Vagina (tissue), 2 donors: ENCODE data around the gene GPR63.

ENCODE experiments used
- POLR2A ChIP-seq, 2 donors: fragments of 450-650 bp; IDR thresholded peaks; one replicate each; pipeline ENCODE4 v1.6.1; 2017; ENCODE audit warnings: antibody characterized with exemption in 2 of 2, mild to moderate bottlenecking in 2 of 2, moderate library complexity in 2 of 2
- POLR2AphosphoS5 ChIP-seq, 2 donors: sonication (generic); formaldehyde crosslinking; IDR thresholded peaks; one replicate each; pipeline ENCODE4 v1.9.0; 2017; ENCODE audit warnings: antibody characterized with exemption in 2 of 2, mild to moderate bottlenecking in 2 of 2, low read depth in 1 of 2; ENCODE audit not compliant: insufficient read depth in 1 of 2
- TF ChIP-seq, protein P1 (sequence below), 3 experiments: fragments of 450-650 bp in 2 of 3; fragments of 200-600 bp in 1 of 3; sonication (generic) in 1 of 3; IDR thresholded peaks; one replicate each; pipeline ENCODE4 v1.5.1; 2017 to 2019; ENCODE audit warnings: antibody characterized with exemption in 3 of 3, mild to moderate bottlenecking in 2 of 3, moderate library complexity in 2 of 3

DNA sequence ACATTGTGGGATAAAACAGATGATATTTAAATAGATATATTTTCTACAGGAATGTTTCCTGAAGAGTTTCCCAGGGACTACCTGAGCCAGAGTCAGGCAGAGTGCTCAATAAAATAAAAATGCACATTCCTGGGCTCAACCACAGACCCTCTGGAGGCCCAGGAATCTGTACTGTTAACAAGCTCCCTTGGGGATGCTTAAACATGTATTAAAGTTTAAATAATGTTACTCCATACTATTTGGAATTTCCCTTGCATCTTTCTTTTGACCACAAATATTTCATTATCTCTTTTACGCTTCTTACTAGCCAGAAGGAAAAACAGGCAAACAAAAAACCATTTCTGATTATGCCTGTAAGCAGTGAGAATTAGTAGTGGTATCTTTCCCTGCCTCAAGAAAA lies 42.3 kb downstream of the GPR63 start:
- TF ChIP-seq, protein P1, sequence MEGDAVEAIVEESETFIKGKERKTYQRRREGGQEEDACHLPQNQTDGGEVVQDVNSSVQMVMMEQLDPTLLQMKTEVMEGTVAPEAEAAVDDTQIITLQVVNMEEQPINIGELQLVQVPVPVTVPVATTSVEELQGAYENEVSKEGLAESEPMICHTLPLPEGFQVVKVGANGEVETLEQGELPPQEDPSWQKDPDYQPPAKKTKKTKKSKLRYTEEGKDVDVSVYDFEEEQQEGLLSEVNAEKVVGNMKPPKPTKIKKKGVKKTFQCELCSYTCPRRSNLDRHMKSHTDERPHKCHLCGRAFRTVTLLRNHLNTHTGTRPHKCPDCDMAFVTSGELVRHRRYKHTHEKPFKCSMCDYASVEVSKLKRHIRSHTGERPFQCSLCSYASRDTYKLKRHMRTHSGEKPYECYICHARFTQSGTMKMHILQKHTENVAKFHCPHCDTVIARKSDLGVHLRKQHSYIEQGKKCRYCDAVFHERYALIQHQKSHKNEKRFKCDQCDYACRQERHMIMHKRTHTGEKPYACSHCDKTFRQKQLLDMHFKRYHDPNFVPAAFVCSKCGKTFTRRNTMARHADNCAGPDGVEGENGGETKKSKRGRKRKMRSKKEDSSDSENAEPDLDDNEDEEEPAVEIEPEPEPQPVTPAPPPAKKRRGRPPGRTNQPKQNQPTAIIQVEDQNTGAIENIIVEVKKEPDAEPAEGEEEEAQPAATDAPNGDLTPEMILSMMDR (IDR thresholded peaks at IDR 0.05) = no peak
- TF ChIP-seq POLR2A (IDR thresholded peaks at IDR 0.05) (no peak), POLR2AphosphoS5 (IDR thresholded peaks at IDR 0.05; ENCODE audit: insufficient read depth in 1 of 2, low read depth in 1 of 2) (no peak)
